Hematopoietic multipotent progenitor cell treated with erythropoietin and hydrocortisone succinate and interleukin-3 and kit ligand, for 8 days (in vitro differentiated cells): ENCODE results near the gene HDC.

Source experiments
- DNase-seq: peaks from one replicate; pipeline ENCODE4 v3.0.0-alpha.2; 2015

HDC gene, protein sequence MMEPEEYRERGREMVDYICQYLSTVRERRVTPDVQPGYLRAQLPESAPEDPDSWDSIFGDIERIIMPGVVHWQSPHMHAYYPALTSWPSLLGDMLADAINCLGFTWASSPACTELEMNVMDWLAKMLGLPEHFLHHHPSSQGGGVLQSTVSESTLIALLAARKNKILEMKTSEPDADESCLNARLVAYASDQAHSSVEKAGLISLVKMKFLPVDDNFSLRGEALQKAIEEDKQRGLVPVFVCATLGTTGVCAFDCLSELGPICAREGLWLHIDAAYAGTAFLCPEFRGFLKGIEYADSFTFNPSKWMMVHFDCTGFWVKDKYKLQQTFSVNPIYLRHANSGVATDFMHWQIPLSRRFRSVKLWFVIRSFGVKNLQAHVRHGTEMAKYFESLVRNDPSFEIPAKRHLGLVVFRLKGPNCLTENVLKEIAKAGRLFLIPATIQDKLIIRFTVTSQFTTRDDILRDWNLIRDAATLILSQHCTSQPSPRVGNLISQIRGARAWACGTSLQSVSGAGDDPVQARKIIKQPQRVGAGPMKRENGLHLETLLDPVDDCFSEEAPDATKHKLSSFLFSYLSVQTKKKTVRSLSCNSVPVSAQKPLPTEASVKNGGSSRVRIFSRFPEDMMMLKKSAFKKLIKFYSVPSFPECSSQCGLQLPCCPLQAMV

DNA sequence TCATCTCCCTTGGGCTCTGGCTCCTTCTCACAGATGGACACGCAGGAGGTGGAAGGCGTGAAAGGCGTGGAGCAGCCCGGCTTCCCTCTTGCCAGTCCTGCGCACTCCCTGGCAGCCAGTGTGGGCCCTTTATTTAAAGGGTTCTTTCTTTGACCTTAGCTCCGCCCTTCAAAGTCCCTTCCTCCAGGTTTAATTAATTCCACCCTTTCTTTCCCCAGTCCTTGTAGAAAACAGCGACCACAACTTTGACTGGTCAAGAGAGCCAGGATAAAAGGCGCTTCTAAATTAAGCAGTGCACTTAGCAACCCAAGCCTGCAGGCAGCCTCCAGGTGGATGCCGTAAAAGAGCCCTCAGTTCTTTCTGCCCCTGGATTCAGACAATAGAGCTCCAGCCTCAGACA is at the start of gene HDC:
TSS of gene HDC (minus strand) at position 107 of the 400 bp plus-strand sequence. CDS start at position 4, 103 bp downstream.
- DNase-seq, result no peak

DNA sequence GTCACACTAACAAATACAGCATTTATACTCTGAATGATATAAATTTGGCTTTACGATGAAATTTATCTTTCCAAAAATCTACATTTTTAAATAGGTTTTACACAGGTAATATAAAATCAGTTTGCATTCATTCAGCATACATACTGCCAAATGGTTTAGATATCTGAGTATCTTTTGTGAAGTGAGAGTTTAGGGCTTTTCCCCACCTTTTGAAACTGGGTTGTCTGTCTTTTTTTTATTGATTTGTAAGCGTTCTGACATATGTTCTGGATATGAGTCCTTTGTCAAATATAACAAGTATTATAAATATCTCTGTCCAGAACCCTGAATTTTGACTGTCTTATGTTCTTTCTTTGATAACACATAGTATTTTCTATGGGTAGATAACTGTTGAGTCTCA is 47.1 kb upstream of the HDC start:
- DNase-seq, result no peak

DNA sequence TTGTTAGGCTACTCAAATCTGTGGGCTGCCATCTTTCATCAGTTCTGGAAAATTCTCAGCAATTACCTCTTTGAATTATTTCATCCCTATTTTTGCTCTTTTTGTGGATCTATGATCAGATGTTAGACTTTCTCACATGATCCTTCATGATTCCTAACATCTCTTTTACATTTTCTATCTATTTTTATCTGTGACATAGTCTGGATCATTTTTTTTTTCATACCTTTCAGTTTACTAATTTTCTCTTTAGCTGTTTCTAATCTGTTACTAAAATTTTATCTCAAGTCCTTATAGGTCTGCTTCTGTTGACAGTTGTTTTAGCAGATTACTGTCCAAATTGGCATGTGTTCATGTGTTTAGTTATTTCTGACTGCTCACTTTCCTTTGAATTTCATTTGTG is 42.3 kb upstream of the HDC start:
- no peak for DNase-seq

DNA sequence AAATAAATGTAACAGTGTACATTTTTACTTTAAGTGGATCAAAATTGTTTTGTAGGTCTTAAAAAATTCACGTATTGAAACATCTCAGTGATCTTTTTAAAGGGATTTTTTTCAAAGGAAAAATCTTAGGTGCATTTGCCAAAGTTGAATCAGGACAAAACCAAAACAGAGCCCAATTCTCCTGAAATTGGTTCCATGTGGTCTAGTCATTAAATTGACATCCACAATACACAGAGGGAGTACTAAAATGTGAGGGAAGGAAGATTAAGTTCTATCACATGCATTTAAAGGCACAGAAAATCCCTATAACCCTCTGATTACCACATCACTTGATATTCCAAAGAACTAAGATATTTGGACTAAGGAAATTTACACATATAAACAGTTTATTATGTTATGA is 39.3 kb upstream of the HDC start:
- DNase-seq, result no peak

DNA sequence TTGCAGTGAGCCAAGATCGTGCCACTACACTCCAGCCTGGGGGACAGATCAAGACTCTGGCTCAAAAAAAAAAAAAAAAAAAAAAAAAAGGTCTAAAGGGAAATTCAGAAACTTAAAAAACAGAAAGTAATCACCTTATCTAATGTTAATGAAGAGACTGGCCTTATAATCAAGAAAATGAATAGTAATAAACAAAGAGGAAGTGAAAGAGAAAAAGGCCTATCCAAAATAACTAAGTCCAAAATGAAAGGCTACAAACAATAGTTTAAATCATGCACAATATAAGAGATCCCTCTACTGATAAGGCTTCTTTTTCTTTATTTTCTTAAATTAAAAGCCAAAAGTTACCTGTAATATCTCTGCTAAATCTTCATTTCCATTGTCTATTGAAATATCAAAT is 37.1 kb upstream of the HDC start:
- no peak for DNase-seq

DNA sequence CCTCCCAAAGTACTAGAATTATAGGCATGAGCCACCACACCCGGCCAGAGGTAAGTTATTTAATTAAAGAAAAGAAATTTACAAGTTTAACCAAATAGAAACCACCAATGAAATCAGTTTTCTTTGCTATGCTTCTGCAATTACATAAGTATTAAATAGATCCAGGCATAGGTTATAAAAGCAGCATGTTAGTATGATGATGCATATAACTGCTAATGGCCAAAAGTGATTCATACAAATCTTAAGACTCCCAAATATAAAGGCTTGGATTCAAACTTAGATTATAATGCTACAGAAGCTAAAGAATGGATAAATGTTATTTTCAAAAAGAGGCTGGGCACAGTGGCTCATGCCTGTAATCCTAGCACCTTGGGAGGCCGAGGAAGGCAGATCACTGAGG is 32.8 kb upstream of the HDC start:
- no peak for DNase-seq

DNA sequence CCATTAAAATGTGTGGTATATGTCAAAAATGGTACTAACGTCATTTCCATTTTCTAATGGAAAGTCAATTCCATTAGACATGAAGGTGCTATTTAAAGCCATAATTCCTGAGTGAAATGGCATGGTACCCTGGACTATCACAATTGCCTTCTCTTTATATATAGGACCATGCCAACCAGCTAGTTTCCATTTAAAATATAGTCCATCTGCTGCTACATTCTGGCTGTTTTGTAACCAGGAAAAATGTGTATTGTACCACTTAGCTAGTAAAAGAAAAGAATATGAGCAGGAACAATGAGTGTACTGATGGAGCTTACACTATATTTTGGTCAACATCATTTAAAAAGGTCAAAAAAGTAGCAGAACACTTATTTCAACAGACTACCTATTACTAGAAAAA is 30.4 kb upstream of the HDC start:
- no peak for DNase-seq

DNA sequence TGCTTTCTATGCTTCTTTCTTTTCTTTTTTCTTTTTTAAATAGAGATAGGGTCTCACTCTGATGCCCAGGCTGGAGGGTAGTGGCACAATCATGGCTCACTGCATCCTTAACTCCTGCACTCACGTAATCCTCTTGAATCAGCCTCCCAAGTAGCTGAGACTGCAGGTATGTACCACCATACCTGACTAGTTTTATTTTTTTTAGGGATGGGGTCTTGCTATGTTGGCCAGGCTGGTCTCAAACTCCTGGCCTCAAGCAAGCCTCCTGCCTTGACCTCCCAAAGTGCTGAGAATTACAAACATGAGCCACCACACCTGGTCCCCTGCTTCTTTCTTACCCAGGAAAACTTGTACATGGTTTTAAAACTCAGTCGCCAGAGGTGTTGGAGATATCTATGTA is 24.2 kb upstream of the HDC start:
- no peak for DNase-seq

DNA sequence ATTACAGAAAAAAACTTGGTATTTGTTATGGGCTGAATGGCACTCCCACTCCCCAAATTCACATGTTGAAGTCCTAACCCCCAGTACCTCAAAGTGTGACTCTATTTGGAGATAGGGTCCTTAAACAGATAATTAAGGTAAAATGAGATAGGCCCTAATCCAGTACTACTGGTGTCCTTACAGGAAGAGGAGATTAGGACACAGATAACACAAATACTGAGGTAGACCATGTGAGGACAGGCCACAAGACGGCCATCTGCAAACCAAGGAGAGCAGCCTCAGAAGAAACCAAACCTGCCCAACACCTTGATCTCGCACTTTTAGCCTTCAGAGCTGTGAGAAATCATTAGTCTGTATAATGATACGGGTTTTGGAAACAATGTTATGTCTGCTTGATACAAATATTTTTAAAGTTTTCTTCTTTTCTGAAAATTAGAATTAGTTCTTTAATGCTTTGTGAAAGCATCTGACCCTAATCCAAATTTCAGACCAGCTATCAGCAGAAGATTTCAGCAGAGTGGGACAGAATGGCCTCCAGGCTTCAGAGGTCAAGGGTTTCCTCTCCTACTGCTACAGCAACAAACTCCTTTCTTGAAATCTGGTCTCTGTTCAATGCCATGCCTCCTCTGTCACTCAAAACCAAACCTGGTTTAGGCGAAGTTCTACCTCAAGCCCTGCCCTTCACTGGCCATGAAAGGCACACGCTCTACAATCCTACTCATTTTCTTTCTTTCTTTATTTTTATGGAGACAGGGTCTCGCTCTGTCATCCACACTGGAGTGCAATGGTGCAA is 22.0 kb upstream of the HDC start:
- no peak for DNase-seq

DNA sequence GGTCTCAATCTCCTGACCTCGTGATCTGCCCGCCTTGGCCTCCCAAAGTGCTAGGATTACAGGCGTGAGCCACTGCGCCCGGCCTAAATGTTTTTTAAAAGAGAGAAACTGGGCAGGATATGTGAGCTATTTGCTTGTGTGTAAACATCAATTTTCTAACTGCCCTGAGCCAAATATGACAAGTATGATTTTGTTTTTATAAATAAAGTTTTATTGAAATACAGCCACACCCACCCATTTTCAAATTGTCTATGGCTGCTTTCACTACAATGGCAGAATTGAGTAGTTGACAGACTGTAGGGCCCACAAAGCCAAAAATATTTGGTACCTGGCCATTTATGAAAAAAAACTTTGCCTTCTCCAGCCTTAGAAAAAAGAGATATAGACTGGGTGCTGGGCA is 15.9 kb upstream of the HDC start:
- DNase-seq, result no peak

DNA sequence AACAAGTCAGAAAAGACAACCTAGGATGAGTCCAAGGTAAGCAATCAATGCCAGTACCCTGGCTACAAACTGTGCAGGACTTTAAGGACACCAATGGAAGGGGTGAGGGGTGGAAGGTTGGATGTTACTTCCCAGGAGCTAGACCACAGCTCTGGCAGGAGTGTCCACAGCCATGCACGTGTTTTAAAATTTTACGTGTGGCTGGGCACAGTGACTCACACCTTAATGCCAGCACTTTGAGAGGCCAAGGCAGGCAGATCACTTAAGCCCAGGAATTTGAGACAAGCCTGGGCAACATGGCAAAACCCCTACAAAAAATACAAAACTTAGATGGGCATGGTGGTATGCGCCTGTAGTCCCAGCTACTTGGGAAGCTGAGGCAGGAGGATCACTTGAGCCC is 14.7 kb upstream of the HDC start:
- DNase-seq, result no peak

DNA sequence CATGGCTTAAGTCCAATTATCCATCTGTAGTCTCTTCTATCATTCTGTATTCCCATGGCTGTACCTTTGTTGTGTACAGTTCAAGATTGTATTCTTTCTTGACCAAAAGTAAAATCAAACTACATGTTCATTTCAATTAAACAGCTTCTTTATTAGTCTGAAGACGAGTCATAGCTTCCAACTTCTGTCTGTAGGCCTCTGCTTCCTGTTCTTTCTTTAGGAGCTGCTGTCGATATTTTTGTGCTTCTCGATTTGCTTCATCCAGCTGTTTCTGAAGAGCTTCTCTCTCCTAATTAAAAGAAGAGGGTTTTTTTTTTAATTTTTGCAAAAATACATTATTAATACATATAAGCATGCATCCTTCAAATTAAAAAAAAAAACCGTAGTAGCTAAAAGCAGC is 13.0 kb upstream of the HDC start:
- DNase-seq, result no peak

DNA sequence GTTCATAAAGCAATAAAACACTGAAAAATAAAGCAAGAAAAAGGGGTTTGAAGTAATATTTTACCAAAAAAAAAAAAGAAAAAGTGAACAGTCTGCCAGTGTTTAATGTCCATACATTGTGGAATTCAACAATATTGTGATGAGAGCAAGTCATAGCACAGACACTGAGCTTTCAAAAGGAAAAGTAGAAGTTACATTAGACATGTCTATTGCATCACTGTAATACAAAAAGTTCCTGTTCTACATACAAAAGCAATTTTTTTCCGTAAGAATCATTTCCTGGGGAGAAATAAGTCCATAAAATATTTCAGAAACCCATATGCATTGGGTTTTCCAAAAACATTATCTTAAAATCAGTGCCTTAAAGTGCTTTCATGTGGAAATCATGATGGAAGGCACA is 11.8 kb upstream of the HDC start:
- DNase-seq, result no peak

DNA sequence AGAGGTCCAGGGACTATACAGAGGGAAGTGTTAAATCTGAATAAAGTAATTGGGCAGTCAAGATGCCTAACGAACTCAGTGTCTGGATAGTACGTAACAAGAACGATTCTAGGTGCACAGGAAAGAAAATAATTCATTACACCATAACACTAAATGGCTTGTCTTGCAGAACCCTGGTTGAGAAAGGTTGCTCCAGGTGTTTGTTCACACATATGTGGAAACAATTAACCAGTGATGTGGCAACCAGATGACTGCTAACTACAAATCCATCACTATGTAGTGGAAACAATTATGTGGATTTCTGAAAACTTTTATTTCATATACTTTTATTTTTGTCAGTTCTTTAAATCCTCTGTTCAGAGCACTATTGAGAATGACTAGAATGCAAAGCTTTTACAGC is 10.4 kb upstream of the HDC start:
- DNase-seq, result no peak

DNA sequence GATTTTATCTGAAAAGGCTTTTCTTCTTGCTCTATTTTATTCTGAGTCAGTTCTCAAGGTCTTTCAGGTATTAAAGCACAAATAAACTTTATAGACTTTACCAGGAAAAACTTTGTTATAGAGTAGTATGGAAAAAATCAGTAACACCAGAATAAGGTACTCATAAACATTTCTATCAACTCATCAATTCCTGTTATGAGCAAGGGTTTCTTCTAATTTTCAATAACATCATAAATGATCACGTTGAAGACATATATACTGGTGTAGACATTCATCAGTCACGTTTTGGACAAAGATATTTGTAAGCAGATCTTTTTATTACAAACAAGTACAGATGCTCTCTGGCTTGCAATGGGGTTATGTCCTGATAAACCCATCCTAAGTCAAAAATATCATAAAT is 9.6 kb upstream of the HDC start:
- no peak for DNase-seq

DNA sequence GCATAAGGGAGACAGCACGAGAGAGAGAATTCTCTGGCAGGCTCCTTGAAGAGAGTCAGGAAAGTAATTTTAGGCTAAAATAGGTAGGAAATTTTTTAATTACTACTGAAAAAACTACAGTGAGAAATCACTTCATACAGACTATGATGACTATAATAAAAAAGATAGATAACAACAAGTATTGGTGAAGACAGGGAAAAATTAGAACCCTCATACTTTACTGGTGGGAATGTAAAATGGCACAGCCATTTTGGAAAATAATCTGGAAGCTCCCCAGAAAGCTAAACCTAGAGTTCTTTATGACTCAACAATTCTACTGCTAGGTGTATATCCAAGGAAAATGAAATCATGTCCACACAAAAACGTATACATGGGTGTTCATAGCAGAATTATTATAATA is 2.1 kb upstream of the HDC start:
- DNase-seq, result no peak

DNA sequence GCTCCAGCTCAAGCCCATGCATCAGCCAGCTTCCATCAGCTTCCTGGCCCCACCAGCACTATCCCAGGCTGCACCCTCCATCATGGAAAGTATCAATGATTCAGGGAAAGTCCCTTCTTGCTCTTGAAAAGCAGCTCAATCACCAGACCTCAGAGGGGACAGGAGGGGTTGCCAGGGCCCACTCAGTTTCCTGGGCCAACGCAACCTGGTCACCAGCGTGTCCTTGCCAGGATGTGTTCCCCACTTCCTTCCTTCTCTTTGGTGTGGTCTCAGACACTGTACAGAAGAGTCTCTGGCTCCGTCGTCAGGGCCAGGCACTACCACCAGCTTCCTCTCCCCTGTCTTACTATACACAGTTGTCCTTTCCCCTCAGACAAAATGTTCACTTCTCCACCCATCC is 3.0 kb downstream of the HDC start:
- DNase-seq, result no peak

DNA sequence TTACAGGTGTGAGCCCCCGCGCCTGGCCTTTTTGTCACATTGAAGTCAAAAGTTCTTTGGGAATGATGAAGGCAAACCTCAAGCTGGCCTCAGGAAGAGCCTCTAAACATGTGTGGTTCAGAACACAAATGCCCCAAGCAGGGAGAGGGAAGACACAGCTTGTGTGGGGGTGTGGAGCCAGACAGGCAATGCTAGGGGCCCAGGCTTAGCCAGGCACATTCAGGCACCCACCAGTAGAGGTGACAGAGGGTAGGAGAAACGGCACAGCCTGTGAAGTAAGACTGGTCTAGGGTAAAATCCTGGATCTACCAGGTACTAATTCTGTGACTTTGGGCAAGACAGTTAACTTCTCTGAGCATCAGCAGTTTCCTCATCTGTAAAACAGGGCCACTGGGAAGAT is 3.5 kb downstream of the HDC start:
- DNase-seq, result peak; percentile 52

DNA sequence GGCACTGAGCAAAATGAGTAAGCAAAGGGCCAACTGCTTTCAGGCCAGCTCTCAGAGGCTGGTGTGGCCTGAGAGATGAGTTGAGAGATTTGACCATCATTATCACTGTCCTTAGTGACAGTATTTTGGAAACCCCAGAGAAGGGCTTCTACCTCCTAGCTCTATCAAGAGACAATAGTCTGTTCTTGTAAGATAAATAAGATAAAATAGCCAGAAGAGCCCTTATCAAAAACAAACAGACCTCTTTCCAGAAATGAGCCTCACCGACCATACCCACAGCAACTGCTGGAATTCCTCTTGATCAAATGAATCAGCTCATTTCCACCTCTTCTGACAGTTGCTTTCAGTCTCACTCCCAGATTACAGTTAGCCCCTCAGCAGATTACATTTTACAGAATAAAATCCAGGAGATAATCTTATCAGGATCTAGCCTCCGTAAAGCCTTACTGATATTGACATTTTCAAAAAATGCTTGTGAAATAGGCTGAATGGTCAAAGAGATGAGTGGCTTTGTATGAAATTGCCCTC is 4.5 kb downstream of the HDC start:
- DNase-seq, result peak; percentile 95

DNA sequence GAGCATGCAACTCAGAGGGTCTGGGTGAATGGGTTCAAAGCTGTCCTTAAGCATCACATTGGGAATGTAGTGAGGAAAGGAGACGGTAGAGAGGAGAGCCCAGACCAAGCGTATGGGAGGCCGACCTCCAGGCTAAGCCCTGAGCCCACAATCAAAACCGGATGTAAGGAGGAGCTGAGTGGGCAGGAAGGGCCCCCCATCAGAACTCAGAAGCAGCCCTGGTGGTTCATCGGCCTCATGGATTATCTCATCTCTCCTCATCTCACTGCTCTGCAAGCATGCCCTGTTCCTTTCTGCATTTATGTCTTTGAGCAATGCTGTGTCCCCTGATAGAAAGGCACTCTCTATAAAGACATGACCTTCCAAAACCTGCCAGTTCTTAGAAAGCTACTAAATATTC is 6.2 kb downstream of the HDC start:
- peak; percentile 20 for DNase-seq

DNA sequence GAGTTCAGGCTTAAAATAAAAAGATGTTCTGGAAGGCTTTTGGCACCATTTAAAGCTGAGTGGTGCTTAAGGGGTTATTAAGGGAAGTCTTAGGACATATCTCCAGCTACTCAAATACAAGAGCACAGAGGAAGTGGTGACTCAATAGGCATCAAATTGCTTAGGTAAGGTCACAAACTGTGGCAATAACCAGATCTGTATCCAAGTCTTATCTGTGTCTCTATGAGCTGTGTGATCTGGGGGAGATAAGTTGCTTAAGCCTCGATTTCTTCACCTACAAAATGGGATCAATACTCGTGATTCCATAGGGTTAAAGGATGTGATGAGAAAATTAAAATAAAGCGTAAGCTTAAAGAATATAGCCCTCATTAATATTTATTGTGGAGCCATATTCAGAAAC is 7.6 kb downstream of the HDC start:
- DNase-seq, result peak; percentile 20

DNA sequence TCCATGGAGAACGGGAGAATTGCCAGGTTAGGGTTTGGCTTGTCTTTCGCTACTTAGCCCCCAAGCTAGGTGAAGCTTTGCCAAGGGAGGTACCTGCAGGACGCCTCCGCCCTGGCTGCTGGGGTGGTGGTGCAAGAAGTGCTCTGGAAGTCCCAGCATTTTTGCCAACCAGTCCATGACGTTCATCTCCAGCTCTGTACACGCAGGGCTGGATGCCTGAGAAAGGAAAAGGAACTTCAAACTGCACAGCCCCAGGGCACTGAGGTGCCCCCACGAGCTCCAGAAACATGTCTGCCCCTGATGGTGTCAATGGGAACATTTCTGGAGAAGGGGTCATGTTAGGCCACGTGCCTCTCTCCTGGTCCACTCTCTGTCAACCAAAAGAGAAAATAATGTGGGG is 8.2 kb downstream of the HDC start:
- no peak for DNase-seq

DNA sequence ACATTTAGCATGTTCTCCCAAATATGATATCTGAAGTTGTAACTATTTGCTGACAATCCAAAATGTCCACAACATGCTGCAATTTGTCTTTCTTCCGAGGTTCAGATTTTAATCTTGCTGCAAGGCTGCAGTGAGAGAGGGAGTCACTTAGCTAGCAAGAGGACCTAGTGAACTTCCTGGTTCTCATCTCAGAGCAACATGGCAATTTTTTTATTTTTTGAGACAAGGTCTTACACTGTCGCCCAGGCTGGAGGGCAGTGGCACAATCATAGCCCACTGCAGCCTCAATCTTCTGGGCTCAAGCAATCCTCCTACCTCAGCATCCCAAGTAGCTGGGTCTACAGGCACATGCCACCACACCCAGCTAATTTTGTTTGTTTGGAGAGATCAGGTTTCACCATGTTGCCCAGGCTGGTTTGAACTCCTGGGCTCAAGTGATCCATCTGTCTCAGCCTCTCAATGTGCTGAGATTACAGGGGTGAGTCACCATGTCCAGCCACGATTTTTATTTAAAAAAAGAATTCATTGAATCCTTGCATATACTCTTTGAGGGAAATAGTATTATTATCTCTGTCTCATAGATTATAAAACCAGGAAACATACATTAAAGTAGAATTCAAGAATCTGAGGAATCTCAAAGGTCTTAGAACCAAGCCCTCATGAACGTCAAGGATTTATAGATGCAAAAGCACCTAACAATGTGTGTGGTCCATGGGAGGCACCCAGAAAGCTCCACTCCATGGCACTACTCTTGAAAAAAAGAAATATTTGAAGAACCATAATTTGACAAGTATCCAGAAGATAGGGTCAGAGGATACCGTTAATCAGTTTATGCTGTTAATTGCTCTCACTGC is 9.1 kb downstream of the HDC start:
- no peak for DNase-seq
